ENCODE data around the gene CDK13.

The CDK13 gene

GRCh38 chr7:40015790-40016296, 65.8 kb downstream of the CDK13 start:
- no peak for DNase-seq

- no peak for DNase-seq
Measured at GRCh38 chr7:40019558-40019957, 69.5 kb downstream of the CDK13 start.

DNA sequence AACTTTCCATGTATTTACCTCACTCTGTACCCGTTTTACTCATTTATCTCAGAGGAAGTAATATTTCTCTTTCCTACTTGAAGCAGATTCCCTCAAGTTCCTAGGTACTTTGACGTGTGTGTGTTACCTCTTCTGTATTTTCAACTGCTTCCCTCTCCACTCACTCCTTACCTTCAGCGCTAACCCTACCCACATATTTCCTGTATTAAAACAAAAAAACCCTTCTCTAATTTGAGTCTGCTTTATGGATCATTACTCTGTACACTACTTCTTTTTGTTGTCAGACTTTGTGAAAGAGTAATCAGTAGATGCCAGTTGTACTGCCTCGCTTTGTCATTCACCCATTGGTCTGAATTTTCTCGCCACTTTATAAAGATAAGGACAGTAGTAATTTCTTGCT, 74.0 kb downstream of the CDK13 start:
- DNase-seq, result no peak

DNA sequence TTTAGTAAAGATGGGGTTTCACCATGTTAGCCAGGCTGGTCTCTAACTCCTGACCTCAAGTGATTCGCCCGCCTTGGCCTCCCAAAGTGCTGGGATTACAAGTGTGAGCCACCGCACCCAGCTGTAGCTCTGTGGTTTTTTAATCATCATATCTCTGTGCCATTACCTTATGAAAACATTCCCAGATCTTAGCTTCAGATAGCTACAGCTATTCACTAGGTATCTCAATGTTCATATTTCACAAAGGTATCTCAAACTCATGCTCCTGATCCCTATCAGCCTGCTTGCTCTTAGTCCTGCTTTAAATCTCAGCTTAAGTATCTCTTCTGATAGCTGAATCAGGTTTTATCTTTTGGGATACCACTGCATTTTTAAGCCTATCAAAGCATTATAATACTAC, 74.8 kb downstream of the CDK13 start:
- DNase-seq, result no peak

GRCh38 chr7:40027545-40027944, 77.5 kb downstream of the CDK13 start:
- no peak for DNase-seq

GRCh38 chr7:40033826-40034225, 83.8 kb downstream of the CDK13 start:
- no peak for DNase-seq

- no peak for DNase-seq
Measured at GRCh38 chr7:40041456-40041855, 91.4 kb downstream of the CDK13 start.

GRCh38 chr7:40043164-40043563, 93.1 kb downstream of the CDK13 start:
- no peak for DNase-seq

- no peak for DNase-seq
Measured at GRCh38 chr7:40047661-40048060, 97.6 kb downstream of the CDK13 start.

- DNase-seq, result no peak
Measured at GRCh38 chr7:40057292-40057691, 107.2 kb downstream of the CDK13 start.

DNA sequence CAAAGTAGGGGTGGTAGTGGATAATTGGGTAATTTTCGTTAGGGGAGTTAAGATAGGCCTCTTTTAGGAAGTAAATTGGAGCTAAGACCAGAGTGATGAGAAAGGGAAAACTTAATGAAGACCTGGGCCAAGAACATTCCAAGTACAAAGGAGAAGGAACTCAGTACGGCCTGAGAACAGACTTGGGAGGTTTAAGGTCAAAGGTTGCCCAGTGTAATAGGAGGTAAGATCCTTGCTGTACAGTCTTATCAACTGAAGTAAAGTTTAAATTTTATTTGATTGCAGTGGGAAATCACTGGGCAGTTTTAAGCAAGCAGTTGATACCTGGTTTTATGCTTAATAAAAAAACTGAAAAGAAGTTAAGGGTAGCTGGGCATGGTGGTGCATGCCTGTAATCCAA, 108.0 kb downstream of the CDK13 start:
- DNase-seq, result no peak

DNA sequence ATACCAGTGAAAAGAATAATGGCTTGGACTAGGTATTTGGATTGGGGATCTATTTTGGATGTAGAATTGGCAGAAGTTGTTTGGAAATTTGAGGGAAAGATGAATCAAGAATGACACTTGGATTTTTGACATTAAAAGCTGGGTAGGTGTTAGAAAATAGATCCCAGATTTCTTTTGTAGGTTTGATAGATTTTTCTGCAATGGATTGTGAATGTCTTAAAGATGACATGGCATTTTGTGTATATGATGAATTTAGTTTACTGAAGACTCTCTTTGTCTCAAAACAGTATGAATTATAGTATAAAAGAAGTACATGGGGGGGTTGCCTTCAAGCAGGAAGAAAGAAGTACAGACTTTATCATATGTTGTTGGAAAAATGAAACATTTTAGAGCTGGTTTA, 108.6 kb downstream of the CDK13 start:
- DNase-seq, result no peak

DNA sequence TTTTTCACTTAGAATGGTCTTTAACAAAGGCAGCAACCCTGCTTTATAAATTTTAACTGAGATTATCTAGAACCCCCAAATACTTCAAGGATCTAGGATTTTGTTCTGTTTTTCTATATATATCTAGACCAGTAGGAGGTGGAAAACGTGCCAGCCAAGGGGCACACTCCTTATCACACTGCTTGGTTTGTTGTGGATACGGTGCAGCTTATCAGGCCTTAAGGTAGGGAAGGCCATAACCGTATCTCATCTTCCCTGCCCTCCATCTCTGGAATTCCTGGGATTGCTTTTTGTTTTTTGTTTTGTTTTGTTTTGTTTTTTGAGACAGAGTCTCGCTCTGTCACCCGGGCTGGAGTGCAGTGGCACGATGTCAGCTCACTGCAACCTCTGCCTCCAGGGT, 109.0 kb downstream of the CDK13 start:
- DNase-seq, result no peak

DNA sequence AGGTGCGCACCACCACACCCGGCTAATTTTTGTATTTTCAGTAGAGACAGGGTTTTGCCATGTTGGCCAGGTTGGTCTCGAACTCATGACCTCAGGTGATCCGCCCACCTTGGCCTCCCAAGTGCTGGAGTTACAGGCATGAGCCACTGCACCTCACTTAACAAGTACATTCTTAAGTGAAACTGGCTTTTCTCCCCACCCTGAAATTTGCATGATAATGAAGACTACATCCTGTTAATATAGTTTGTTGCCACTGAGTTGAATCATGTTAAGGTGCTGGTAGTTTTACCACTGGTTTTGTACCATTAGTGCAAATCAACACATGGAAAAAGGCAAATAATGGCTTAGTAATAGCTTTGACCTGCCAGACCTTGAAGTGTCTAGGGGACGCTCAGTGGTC, 122.2 kb downstream of the CDK13 start:
- DNase-seq, result no peak

DNA sequence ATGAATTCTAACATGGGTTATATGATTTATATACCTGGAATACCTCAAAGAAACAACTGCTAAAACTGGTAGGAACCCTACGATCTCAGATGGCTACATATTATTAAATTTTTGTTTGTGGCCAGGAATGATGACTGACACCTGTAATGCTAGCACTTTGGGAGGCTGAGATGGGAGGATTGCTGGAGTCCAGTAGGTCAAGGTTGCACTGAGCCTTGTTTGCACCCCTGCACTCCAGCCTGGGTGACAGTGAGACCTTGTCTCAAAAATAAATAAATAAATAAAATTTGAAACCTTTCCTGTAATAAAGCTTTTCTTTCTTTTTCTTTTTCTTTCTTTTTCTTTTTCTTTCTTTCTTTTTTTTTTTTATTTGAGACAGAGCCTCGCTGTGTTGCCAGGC, 123.2 kb downstream of the CDK13 start:
- DNase-seq, result no peak

DNA sequence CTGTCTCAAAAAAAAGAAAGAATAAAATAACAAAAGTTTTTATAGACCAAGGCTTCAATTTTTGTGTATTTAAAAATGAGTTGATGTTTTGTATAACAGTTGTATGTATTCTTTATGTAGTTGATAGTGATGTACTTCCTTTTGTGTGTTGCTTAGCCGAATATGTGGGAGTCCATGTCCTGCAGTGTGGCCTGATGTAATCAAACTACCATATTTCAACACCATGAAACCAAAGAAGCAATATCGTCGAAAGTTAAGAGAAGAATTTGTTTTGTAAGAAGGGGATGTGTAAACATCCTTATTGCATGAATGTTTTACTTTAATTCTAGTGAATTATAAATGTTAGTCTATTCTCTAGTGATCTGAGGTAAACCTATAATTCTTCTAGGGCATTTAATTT, 127.8 kb downstream of the CDK13 start:
- DNase-seq, result no peak

DNA sequence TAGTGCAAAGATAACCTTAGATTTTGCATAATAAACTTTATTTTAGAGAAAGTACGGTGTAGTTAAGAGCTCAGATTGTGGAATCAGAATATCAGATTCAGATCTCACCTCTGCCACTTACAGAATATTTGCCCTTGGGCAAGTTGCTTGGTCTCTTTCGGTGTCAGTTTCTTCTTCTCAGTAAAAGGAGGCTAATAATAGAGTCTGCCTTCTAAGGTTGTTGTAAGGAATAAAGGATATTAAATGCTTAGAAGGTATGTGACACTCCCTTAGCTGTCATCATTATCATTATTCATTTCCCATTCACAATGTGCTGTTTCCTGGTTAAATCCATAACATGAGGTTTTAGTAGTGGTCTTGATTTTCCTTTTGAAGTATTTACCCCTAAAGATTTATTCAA, 142.1 kb downstream of the CDK13 start:
- no peak for DNase-seq

GRCh38 chr7:40093631-40094350, 143.7 kb downstream of the CDK13 start:
- no peak for DNase-seq

DNA sequence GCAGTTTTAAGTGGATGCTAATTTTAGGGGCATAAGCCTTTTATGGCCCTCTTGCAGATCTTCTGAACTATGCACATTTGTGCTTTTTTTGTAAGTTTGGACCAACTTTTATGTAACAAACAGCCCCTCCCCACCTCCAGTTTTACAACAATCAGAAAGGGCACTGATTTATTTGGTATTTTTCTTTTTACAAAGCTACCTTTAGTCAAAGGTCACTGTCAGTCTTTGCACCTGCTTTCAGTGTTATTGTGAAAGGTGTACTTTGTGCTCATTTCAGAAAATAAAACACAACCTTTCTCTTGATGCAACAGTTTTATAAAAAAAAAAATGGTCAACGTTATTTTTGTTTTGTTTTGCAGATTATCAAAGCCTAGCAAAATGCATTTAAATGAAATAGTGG, 145.2 kb downstream of the CDK13 start:
- DNase-seq, result no peak

DNA sequence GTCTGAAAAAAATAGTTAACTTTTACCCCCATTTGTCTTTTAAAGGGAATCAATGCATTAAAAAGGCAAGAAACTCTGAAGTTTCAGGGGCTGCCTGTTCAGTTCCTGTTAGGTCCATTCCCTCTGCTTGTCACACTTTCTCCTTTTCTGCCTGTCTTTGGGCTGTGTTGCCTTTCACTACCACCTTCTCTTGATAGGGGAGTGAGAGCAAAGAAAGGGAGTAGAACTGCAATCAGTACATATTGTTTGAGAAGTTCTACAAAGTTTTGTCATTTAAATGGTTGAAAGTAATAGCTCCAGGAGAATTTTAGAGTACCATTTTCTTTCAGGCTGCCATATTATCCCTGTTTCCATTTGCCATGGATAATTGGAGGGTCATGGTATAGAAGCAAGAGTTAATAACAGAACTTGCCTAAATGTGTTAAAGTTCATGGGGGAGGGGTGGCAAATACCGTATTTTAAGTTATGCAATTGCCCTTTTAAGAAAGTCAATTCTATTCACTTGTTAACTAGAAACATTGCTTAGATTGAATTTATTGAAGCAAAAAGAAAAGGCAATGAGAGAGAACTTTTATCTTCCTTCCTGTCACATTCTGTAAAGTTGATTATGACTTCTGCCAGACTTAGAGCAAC, 145.8 kb downstream of the CDK13 start:
- DNase-seq, result no peak

DNA sequence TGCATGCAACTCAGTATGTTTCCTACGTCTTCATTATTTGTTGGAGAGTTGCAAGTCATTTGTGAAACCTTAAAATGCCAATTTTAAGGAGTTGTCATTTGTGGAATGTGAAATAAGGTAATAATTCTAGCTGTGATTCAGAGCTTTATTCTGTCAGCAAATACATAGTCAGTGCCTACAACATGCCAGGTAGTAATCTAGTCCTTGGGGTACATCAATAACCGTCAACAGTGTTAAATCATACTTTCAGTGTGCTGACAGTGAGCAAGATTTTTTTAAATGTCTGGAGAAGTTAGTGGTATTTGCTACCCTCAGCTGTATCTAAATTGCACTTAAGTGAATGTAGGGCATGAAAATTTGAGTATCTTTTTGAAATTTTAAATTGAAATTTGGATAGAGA, 147.7 kb downstream of the CDK13 start:
- no peak for DNase-seq

- no peak for DNase-seq
Measured at GRCh38 chr7:40098810-40099209, 148.8 kb downstream of the CDK13 start.

GRCh38 chr7:40099837-40100236, 149.8 kb downstream of the CDK13 start:
- DNase-seq, result no peak

- DNase-seq, result no peak
Measured at GRCh38 chr7:40101201-40101600, 151.1 kb downstream of the CDK13 start.

- no peak for DNase-seq
Measured at GRCh38 chr7:40102897-40103296, 152.8 kb downstream of the CDK13 start.

All from central memory CD4-positive, alpha-beta T cell (primary cell).